Activated T-cell treated with anti-CD3 and anti-CD28 coated beads, Interleukin-2, amount 50 U/mL, for 1 hour (primary cell): ENCODE data around the gene SLC51B.

Experiments used
- DNase-seq: peaks from one replicate; pipeline ENCODE4 v3.0.0-alpha.2; 2020

The SLC51B gene

GRCh38 chr15:65101891-65102708, 56.9 kb downstream of the SLC51B start:
- no peak for DNase-seq

- no peak for DNase-seq
Observed at GRCh38 chr15:65102912-65103311, 57.7 kb downstream of the SLC51B start.
